Activated gamma-delta T cell treated with Interleukin-2 at 50 U/mL for 16 hours (primary cell): ENCODE data around the gene ZMYM2.
"Not testable (repeated sequence)": the region's sequence is repeated elsewhere in the genome, so short reads cannot be mapped to it uniquely, and the experiment has no call there.

ENCODE experiments used
- DNase-seq: peaks from one replicate; pipeline ENCODE4 v3.0.0-alpha.2; 2020

Gene ZMYM2

GRCh38 chr13:19984430-19985218, 26.1 kb downstream of the ZMYM2 start:
- DNase-seq, result no peak

- no peak for DNase-seq
These were observed 26.7 kb downstream of the ZMYM2 start for GRCh38 chr13:19985219-19985556.

GRCh38 chr13:19991531-19991930, 33.0 kb downstream of the ZMYM2 start:
- DNase-seq, result no peak

GRCh38 chr13:19993024-19993423, 34.5 kb downstream of the ZMYM2 start:
- DNase-seq, result no peak

- no peak for DNase-seq
These were observed 40.4 kb downstream of the ZMYM2 start for GRCh38 chr13:19998960-19999359.

GRCh38 chr13:20000062-20000552, 41.6 kb downstream of the ZMYM2 start:
- DNase-seq, result no peak

GRCh38 chr13:20001366-20002190, 43.1 kb downstream of the ZMYM2 start:
- DNase-seq, result no peak

GRCh38 chr13:20002787-20003186, 44.3 kb downstream of the ZMYM2 start:
- DNase-seq, result no peak

- no peak for DNase-seq
These were observed 47.7 kb downstream of the ZMYM2 start for GRCh38 chr13:20006206-20006605.

GRCh38 chr13:20015763-20016162, 57.2 kb downstream of the ZMYM2 start:
- DNase-seq, result no peak

GRCh38 chr13:20016649-20017364, 58.3 kb downstream of the ZMYM2 start:
- no peak for DNase-seq

- no peak for DNase-seq
These were observed 58.8 kb downstream of the ZMYM2 start for GRCh38 chr13:20017365-20017711.

GRCh38 chr13:20019043-20019442, 60.5 kb downstream of the ZMYM2 start:
- no peak for DNase-seq

- no peak for DNase-seq
These were observed 66.2 kb downstream of the ZMYM2 start for GRCh38 chr13:20024702-20025101.

GRCh38 chr13:20028953-20029352, 70.4 kb downstream of the ZMYM2 start:
- no peak for DNase-seq

- no peak for DNase-seq
These were observed 75.0 kb downstream of the ZMYM2 start for GRCh38 chr13:20033486-20033885.

- no peak for DNase-seq
These were observed 76.6 kb downstream of the ZMYM2 start for GRCh38 chr13:20035130-20035529.

GRCh38 chr13:20037908-20038307, 79.4 kb downstream of the ZMYM2 start:
- no peak for DNase-seq

GRCh38 chr13:20042603-20043002, 84.1 kb downstream of the ZMYM2 start:
- not testable (repeated sequence) for DNase-seq

GRCh38 chr13:20043207-20043925, 84.8 kb downstream of the ZMYM2 start:
- no peak for DNase-seq

- no peak for DNase-seq
These were observed 85.6 kb downstream of the ZMYM2 start for GRCh38 chr13:20044086-20044485.

- DNase-seq, result no peak
These were observed 87.5 kb downstream of the ZMYM2 start for GRCh38 chr13:20045950-20046548.
